Endodermal cell (in vitro differentiated cells): ENCODE data around the gene TRPM3. TPM values are rescaled to one million over a fixed set of nuclear protein-coding genes. Genes with fewer than 3 reads are reported as not detected.

Source experiments
- DNase-seq: peaks from one replicate; pipeline ENCODE4 v3.0.0-alpha.2; 2017
- H3K27ac ChIP-seq: 2 replicates; pipeline ENCODE4 v1.5.1; 2013; ENCODE audit warnings: mild to moderate bottlenecking, low read depth, low read length, moderate library complexity
- H3K27me3 ChIP-seq: 2 replicates; pipeline ENCODE4 v1.6.1; 2013; ENCODE audit warnings: mild to moderate bottlenecking, low read length, moderate library complexity; ENCODE audit not compliant: insufficient read depth, control insufficient read depth, poor library complexity, severe bottlenecking
- H3K36me3 ChIP-seq: 2 replicates; pipeline ENCODE4 v1.7.0; 2013; ENCODE audit warnings: mild to moderate bottlenecking, low read length, moderate library complexity; ENCODE audit not compliant: control insufficient read depth, insufficient read depth
- H3K4me1 ChIP-seq: one replicate; pipeline ENCODE4 v1.7.0; 2013; ENCODE audit warnings: low read length; ENCODE audit not compliant: control insufficient read depth, insufficient read depth
- H3K4me3 ChIP-seq: 2 replicates; pipeline ENCODE4 v1.5.1; 2013; ENCODE audit warnings: mild to moderate bottlenecking, low read length, moderate library complexity
- H3K9ac ChIP-seq: 2 replicates; pipeline ENCODE4 v1.6.1; 2013; ENCODE audit warnings: mild to moderate bottlenecking, low read length, moderate library complexity; ENCODE audit not compliant: poor library complexity, severe bottlenecking; ENCODE audit errors: extremely low read depth
- H3K9me3 ChIP-seq: 2 replicates; pipeline ENCODE4 v1.6.1; 2013; ENCODE audit warnings: mild to moderate bottlenecking, low read length, moderate library complexity; ENCODE audit not compliant: control insufficient read depth
- H3K27ac Mint-ChIP-seq: 2 replicates; pipeline ENCODE4 v1.8.0; 2020; ENCODE audit warnings: mixed read lengths
- H3K27me3 Mint-ChIP-seq: 2 replicates; pipeline ENCODE4 v1.8.0; 2021; ENCODE audit warnings: mild to moderate bottlenecking, mixed read lengths; ENCODE audit not compliant: insufficient read depth
- H3K36me3 Mint-ChIP-seq: 2 replicates; pipeline ENCODE4 v1.8.0; 2020; ENCODE audit warnings: low read depth, mixed read lengths
- H3K4me1 Mint-ChIP-seq: 2 replicates; pipeline ENCODE4 v1.8.0; 2020; ENCODE audit warnings: mixed read lengths
- H3K4me3 Mint-ChIP-seq: 2 replicates; pipeline ENCODE4 v1.8.0; 2020; ENCODE audit warnings: mild to moderate bottlenecking, moderate library complexity, mixed read lengths
- H3K9me3 Mint-ChIP-seq: 2 replicates; pipeline ENCODE4 v1.8.0; 2020; ENCODE audit warnings: mild to moderate bottlenecking, mixed read lengths
- WGBS, 2 experiments: methylation state at CpG; one replicate each; pipeline versions ENCODE4 v1.1.5 to v1.1.7; 2013; ENCODE audit warnings: missing lambda C conversion rate in 2 of 2, mixed read lengths in 1 of 2; ENCODE audit not compliant: insufficient coverage in 1 of 2, insufficient read length in 1 of 2; 5-methylcytosine and 5-hydroxymethylcytosine counted together
- total RNA-seq, 2 donors: library from RNA; stranded (reverse); fragmentation: NEBNext Ultra II Directional in 1 of 2; extraction: Animal tissue kit (Norgen Biotek cat#: 25700) in 1 of 2; gene quantifications; 2 replicates in 1 of 2; 3 replicates in 1 of 2; pipeline ENCODE4 v1.2.1, GENCODE V29; 2021
- TF ChIP-seq, protein P1 (sequence below): fragments of 200-600 bp; sonication (generic); conservative IDR thresholded peaks from 2 replicates; pipeline ENCODE4 v1.5.0; 2021; ENCODE audit warnings: antibody characterized with exemption, mild to moderate bottlenecking

TRPM3 gene
- total RNA-seq, 2 donors from 2014 or later = 1.8 to 2.5 TPM

DNA sequence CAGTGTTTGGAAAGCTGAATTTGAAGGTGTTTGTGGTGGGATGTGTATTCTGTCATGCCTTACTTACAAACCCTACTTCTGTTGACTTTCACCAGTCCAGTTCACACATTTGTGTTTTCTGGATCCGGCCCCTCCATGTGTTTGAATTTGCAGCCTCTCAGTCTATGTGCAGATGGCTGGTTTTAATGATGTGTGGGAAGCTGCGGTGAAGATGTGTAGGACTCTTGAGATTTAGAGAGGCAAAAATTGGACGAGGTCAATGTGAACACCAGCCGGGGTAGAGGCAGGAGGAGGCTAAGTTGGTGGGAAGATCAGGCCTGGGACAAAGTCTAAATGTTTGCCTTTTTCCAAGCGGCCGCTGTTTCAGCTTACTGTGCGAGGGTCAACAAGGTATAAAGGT, 591.6 kb downstream of the TRPM3 start:
- H3K4me1 ChIP-seq = no peaks in the 10 kb centered on the region
- DNase-seq = no peak
- H3K27ac ChIP-seq = no peak overlapping the region
- 93 to 95% methylated on average over 3 to 7 of the region's 7 CpGs for WGBS, 2 experiments
- no peak overlapping the region for H3K4me3 Mint-ChIP-seq
- H3K36me3 Mint-ChIP-seq = no peaks in the 10 kb centered on the region
- H3K36me3 ChIP-seq = no peaks in the 10 kb centered on the region
- H3K9ac ChIP-seq = no peak overlapping the region
- peaks cover 6% of the 10 kb centered on the region for H3K9me3 Mint-ChIP-seq
- TF ChIP-seq, protein P1, sequence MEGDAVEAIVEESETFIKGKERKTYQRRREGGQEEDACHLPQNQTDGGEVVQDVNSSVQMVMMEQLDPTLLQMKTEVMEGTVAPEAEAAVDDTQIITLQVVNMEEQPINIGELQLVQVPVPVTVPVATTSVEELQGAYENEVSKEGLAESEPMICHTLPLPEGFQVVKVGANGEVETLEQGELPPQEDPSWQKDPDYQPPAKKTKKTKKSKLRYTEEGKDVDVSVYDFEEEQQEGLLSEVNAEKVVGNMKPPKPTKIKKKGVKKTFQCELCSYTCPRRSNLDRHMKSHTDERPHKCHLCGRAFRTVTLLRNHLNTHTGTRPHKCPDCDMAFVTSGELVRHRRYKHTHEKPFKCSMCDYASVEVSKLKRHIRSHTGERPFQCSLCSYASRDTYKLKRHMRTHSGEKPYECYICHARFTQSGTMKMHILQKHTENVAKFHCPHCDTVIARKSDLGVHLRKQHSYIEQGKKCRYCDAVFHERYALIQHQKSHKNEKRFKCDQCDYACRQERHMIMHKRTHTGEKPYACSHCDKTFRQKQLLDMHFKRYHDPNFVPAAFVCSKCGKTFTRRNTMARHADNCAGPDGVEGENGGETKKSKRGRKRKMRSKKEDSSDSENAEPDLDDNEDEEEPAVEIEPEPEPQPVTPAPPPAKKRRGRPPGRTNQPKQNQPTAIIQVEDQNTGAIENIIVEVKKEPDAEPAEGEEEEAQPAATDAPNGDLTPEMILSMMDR = no peak
- peaks cover 4% of the 10 kb centered on the region for H3K4me1 Mint-ChIP-seq
- H3K4me3 ChIP-seq = no peak overlapping the region
- H3K27me3 Mint-ChIP-seq = no peaks in the 10 kb centered on the region
- no peaks in the 10 kb centered on the region for H3K27me3 ChIP-seq
- no peaks in the 10 kb centered on the region for H3K9me3 ChIP-seq
- no peak overlapping the region for H3K27ac Mint-ChIP-seq

DNA sequence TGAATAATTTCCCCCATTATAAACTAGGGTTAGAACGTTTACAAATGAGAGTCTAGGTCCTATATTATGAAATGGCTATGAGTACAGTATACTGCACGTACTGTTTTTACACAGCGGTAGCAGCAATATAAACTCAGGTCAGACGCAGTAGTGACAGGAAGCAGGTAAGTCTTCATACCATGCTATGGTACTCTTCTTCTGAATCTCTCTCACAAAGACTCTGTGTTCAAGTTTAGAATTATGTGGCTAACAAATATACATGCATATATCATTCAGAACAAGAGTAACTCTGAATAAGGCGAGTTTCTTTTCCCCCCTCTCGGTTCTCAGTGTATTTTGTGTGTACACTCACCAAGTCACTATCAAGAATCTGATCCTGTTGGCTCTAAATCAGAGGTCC, 592.0 kb downstream of the TRPM3 start:
- H3K36me3 Mint-ChIP-seq = no peaks in the 10 kb centered on the region
- H3K27ac ChIP-seq = no peak overlapping the region
- TF ChIP-seq, protein P1 = no peak
- H3K9me3 ChIP-seq = no peaks in the 10 kb centered on the region
- peaks cover 4% of the 10 kb centered on the region for H3K4me1 Mint-ChIP-seq
- H3K9me3 Mint-ChIP-seq = peaks cover 10% of the 10 kb centered on the region
- no peaks in the 10 kb centered on the region for H3K36me3 ChIP-seq
- no peaks in the 10 kb centered on the region for H3K4me1 ChIP-seq
- H3K4me3 Mint-ChIP-seq = no peak overlapping the region
- no peak overlapping the region for H3K27ac Mint-ChIP-seq
- no peaks in the 10 kb centered on the region for H3K27me3 ChIP-seq
- DNase-seq = no peak
- WGBS, 2 experiments = 91 to 100% methylated on average over 6 of the region's 6 CpGs
- H3K27me3 Mint-ChIP-seq = no peaks in the 10 kb centered on the region
- H3K4me3 ChIP-seq = no peak overlapping the region
- H3K9ac ChIP-seq = no peak overlapping the region

- Mint-ChIP-seq H3K4me3 (no peak overlapping the region), H3K27me3 (no peaks in the 10 kb centered on the region), H3K36me3 (no peaks in the 10 kb centered on the region), H3K27ac (no peak overlapping the region), H3K9me3 (peaks cover 13% of the 10 kb centered on the region), H3K4me1 (peaks cover 2% of the 10 kb centered on the region)
- Histone ChIP-seq H3K9ac (no peak overlapping the region), H3K4me1 (no peaks in the 10 kb centered on the region), H3K9me3 (no peaks in the 10 kb centered on the region), H3K27ac (no peak overlapping the region), H3K4me3 (no peak overlapping the region), H3K27me3 (no peaks in the 10 kb centered on the region), H3K36me3 (no peaks in the 10 kb centered on the region)
- DNase-seq = no peak
- 90 to 96% methylated on average over 1 to 2 of the region's 2 CpGs for WGBS, 2 experiments
- TF ChIP-seq, protein P1 = no peak
Observed at GRCh38 chr9:70526902-70527301, 594.5 kb downstream of the TRPM3 start.
